ENCODE data around the gene NTSR2.

Gene NTSR2

GRCh38 chr2:11688222-11689069 lies 18.5 kb upstream of the NTSR2 start:
- Histone ChIP-seq H3K79me1 (ENCODE audit: low read depth, low read length) (no peaks in the 10 kb centered on the region), H3K27me3 (ENCODE audit: control insufficient read depth in 3 of 3, insufficient read depth in 3 of 3, low read depth in 1 of 3, low read length in 3 of 3) (peaks cover 0 to 40% (median 0%) of the 10 kb centered on the region in 3 experiments), H4K91ac (ENCODE audit: low read depth, low read length, poor library complexity) (no peak overlapping the region), H3K4ac (ENCODE audit: low read length) (no peak overlapping the region), H3K36me3 (replicated peaks in 1 of 2; ENCODE audit: control insufficient read depth in 2 of 2, insufficient read depth in 2 of 2, low read length in 2 of 2) (no peaks in the 10 kb centered on the region), H3K23ac (ENCODE audit: low read depth, low read length, poor library complexity) (no peak overlapping the region), H3K9me3 (replicated peaks in 1 of 2; ENCODE audit: control insufficient read depth in 2 of 2, insufficient read depth in 1 of 2, low read depth in 1 of 2, low read length in 2 of 2) (no peaks in the 10 kb centered on the region), H2BK5ac (ENCODE audit: low read length) (no peak overlapping the region), H2AK5ac (ENCODE audit: low read depth, low read length) (no peak overlapping the region), H2BK15ac (ENCODE audit: low read length) (no peak overlapping the region), H4K8ac (ENCODE audit: low read depth, low read length) (no peak overlapping the region), H3K14ac (ENCODE audit: low read length) (no peak overlapping the region), H3K4me3 (ENCODE audit: low read length in 2 of 2) (peak overlapping the region in 1 of 2 donors; percentile 20), H2BK120ac (ENCODE audit: low read depth, low read length) (no peak overlapping the region), H3K9ac (ENCODE audit: low read depth, low read length, poor library complexity) (no peak overlapping the region), H3K27ac (replicated peaks; ENCODE audit: low read length) (no peak overlapping the region), H3K18ac (ENCODE audit: low read length) (no peak overlapping the region), H3K4me2 (ENCODE audit: insufficient read depth, low read length, poor library complexity, severe bottlenecking) (peak overlapping the region; percentile 49), H2BK12ac (ENCODE audit: low read length) (no peak overlapping the region), H2AFZ (ENCODE audit: low read length) (peak overlapping the region; percentile 87), H3K4me1 (ENCODE audit: control insufficient read depth in 2 of 2, insufficient read depth in 1 of 2, low read depth in 1 of 2, low read length in 2 of 2) (peaks cover 0 to 5% of the 10 kb centered on the region in 2 donors)
- no CpG with 5 or more reads among the region's 23 CpGs for WGBS, 2 donors (ENCODE audit: extremely low coverage in 2 of 2, insufficient read length in 2 of 2, insufficient replicate concordance in 1 of 2)
- DNase-seq (ENCODE audit: low spot score) = peak; percentile 69

GRCh38 chr2:11687736-11688135 lies 17.7 kb upstream of the NTSR2 start:
- Histone ChIP-seq H2BK12ac (ENCODE audit: low read length) (no peak overlapping the region), H3K18ac (ENCODE audit: low read length) (no peak overlapping the region), H2BK5ac (ENCODE audit: low read length) (no peak overlapping the region), H3K4me3 (ENCODE audit: low read length in 2 of 2) (no peak overlapping the region), H4K91ac (ENCODE audit: low read depth, low read length, poor library complexity) (no peak overlapping the region), H3K9ac (ENCODE audit: low read depth, low read length, poor library complexity) (no peak overlapping the region), H2AFZ (ENCODE audit: low read length) (peak overlapping the region; percentile 87), H4K8ac (ENCODE audit: low read depth, low read length) (no peak overlapping the region), H2AK5ac (ENCODE audit: low read depth, low read length) (no peak overlapping the region), H3K4me1 (ENCODE audit: control insufficient read depth in 2 of 2, insufficient read depth in 1 of 2, low read depth in 1 of 2, low read length in 2 of 2) (peaks cover 0 to 5% of the 10 kb centered on the region in 2 donors), H3K27me3 (ENCODE audit: control insufficient read depth in 3 of 3, insufficient read depth in 3 of 3, low read depth in 1 of 3, low read length in 3 of 3) (peaks cover 0 to 44% (median 0%) of the 10 kb centered on the region in 3 experiments), H3K23ac (ENCODE audit: low read depth, low read length, poor library complexity) (no peak overlapping the region), H3K14ac (ENCODE audit: low read length) (no peak overlapping the region), H3K79me1 (ENCODE audit: low read depth, low read length) (no peaks in the 10 kb centered on the region), H3K4me2 (ENCODE audit: insufficient read depth, low read length, poor library complexity, severe bottlenecking) (no peak overlapping the region), H3K27ac (replicated peaks; ENCODE audit: low read length) (no peak overlapping the region), H3K4ac (ENCODE audit: low read length) (no peak overlapping the region), H2BK15ac (ENCODE audit: low read length) (no peak overlapping the region), H3K36me3 (replicated peaks in 1 of 2; ENCODE audit: control insufficient read depth in 2 of 2, insufficient read depth in 2 of 2, low read length in 2 of 2) (no peaks in the 10 kb centered on the region), H3K9me3 (replicated peaks in 1 of 2; ENCODE audit: control insufficient read depth in 2 of 2, insufficient read depth in 1 of 2, low read depth in 1 of 2, low read length in 2 of 2) (no peaks in the 10 kb centered on the region), H2BK120ac (ENCODE audit: low read depth, low read length) (no peak overlapping the region)
- whole genome bisulfite sequencing, 2 donors (ENCODE audit: extremely low coverage in 2 of 2, insufficient read length in 2 of 2, insufficient replicate concordance in 1 of 2) = no CpG with 5 or more reads among the region's 9 CpGs
- no peak for DNase-seq (ENCODE audit: low spot score)

- Histone ChIP-seq H3K27ac (replicated peaks; ENCODE audit: low read length) (no peak overlapping the region), H3K4me3 (ENCODE audit: low read length in 2 of 2) (no peak overlapping the region)
- no CpG with 5 or more reads among the region's 10 CpGs for WGBS, 2 donors (ENCODE audit: extremely low coverage in 2 of 2, insufficient read length in 2 of 2, insufficient replicate concordance in 1 of 2)
These were observed 16.0 kb upstream of the NTSR2 start for GRCh38 chr2:11685906-11686470.

GRCh38 chr2:11684894-11685460 lies 15.0 kb upstream of the NTSR2 start:
- H3K23ac ChIP-seq (ENCODE audit: low read depth, low read length, poor library complexity) = no peak overlapping the region
- H3K27ac ChIP-seq (replicated peaks; ENCODE audit: low read length) = no peak overlapping the region
- H3K9ac ChIP-seq (ENCODE audit: low read depth, low read length, poor library complexity) = no peak overlapping the region
- no peak overlapping the region for H3K4me2 ChIP-seq (ENCODE audit: insufficient read depth, low read length, poor library complexity, severe bottlenecking)
- H3K27me3 ChIP-seq (ENCODE audit: control insufficient read depth in 3 of 3, insufficient read depth in 3 of 3, low read depth in 1 of 3, low read length in 3 of 3) = peaks cover 0 to 39% (median 0%) of the 10 kb centered on the region in 3 experiments
- no peak overlapping the region for H3K4ac ChIP-seq (ENCODE audit: low read length)
- no peak overlapping the region for H2AFZ ChIP-seq (ENCODE audit: low read length)
- no peaks in the 10 kb centered on the region for H3K79me1 ChIP-seq (ENCODE audit: low read depth, low read length)
- no peak overlapping the region for H3K18ac ChIP-seq (ENCODE audit: low read length)
- H3K4me1 ChIP-seq (ENCODE audit: control insufficient read depth in 2 of 2, insufficient read depth in 1 of 2, low read depth in 1 of 2, low read length in 2 of 2) = peaks cover 3 to 10% of the 10 kb centered on the region in 2 donors
- H3K9me3 ChIP-seq (replicated peaks in 1 of 2; ENCODE audit: control insufficient read depth in 2 of 2, insufficient read depth in 1 of 2, low read depth in 1 of 2, low read length in 2 of 2) = no peaks in the 10 kb centered on the region
- DNase-seq (ENCODE audit: low spot score) = no peak
- peak overlapping the region; percentile 19 for H2AK5ac ChIP-seq (ENCODE audit: low read depth, low read length)
- no peak overlapping the region for H4K8ac ChIP-seq (ENCODE audit: low read depth, low read length)
- no peak overlapping the region for H3K14ac ChIP-seq (ENCODE audit: low read length)
- H2BK12ac ChIP-seq (ENCODE audit: low read length) = no peak overlapping the region
- H3K4me3 ChIP-seq (ENCODE audit: low read length in 2 of 2) = no peak overlapping the region
- H2BK120ac ChIP-seq (ENCODE audit: low read depth, low read length) = no peak overlapping the region
- WGBS, 2 donors (ENCODE audit: extremely low coverage in 2 of 2, insufficient read length in 2 of 2, insufficient replicate concordance in 1 of 2) = no CpG with 5 or more reads among the region's 12 CpGs
- H2BK15ac ChIP-seq (ENCODE audit: low read length) = no peak overlapping the region
- no peaks in the 10 kb centered on the region for H3K36me3 ChIP-seq (replicated peaks in 1 of 2; ENCODE audit: control insufficient read depth in 2 of 2, insufficient read depth in 2 of 2, low read length in 2 of 2)
- no peak overlapping the region for H2BK5ac ChIP-seq (ENCODE audit: low read length)
- no peak overlapping the region for H4K91ac ChIP-seq (ENCODE audit: low read depth, low read length, poor library complexity)

More at GRCh38 chr2:11685906-11686470, 16.0 kb upstream of the NTSR2 start:
- Histone ChIP-seq H2AK5ac (ENCODE audit: low read depth, low read length) (no peak overlapping the region), H3K9me3 (replicated peaks in 1 of 2; ENCODE audit: control insufficient read depth in 2 of 2, insufficient read depth in 1 of 2, low read depth in 1 of 2, low read length in 2 of 2) (no peaks in the 10 kb centered on the region), H2BK120ac (ENCODE audit: low read depth, low read length) (no peak overlapping the region), H2AFZ (ENCODE audit: low read length) (no peak overlapping the region), H3K23ac (ENCODE audit: low read depth, low read length, poor library complexity) (no peak overlapping the region), H3K4me1 (ENCODE audit: control insufficient read depth in 2 of 2, insufficient read depth in 1 of 2, low read depth in 1 of 2, low read length in 2 of 2) (peaks cover 3 to 5% of the 10 kb centered on the region in 2 donors), H3K4me2 (ENCODE audit: insufficient read depth, low read length, poor library complexity, severe bottlenecking) (no peak overlapping the region), H4K8ac (ENCODE audit: low read depth, low read length) (no peak overlapping the region), H2BK15ac (ENCODE audit: low read length) (no peak overlapping the region), H3K18ac (ENCODE audit: low read length) (no peak overlapping the region), H3K4ac (ENCODE audit: low read length) (no peak overlapping the region), H3K27me3 (ENCODE audit: control insufficient read depth in 3 of 3, insufficient read depth in 3 of 3, low read depth in 1 of 3, low read length in 3 of 3) (peaks cover 0 to 39% (median 0%) of the 10 kb centered on the region in 3 experiments), H3K14ac (ENCODE audit: low read length) (no peak overlapping the region), H3K36me3 (replicated peaks in 1 of 2; ENCODE audit: control insufficient read depth in 2 of 2, insufficient read depth in 2 of 2, low read length in 2 of 2) (no peaks in the 10 kb centered on the region), H2BK12ac (ENCODE audit: low read length) (peak overlapping the region; percentile 23), H4K91ac (ENCODE audit: low read depth, low read length, poor library complexity) (no peak overlapping the region), H3K9ac (ENCODE audit: low read depth, low read length, poor library complexity) (no peak overlapping the region), H3K79me1 (ENCODE audit: low read depth, low read length) (no peaks in the 10 kb centered on the region), H2BK5ac (ENCODE audit: low read length) (no peak overlapping the region)
- DNase-seq (ENCODE audit: low spot score) = no peak

Data from neuronal stem cell (in vitro differentiated cells).